ENCODE measurements around the gene KCNA2.
A peak's percentile ranks its signal among the peaks of the same experiment; 100 is the strongest.

The KCNA2 gene

GRCh38 chr1:110628323-110629105 lies 22.4 kb upstream of the KCNA2 start:
- DNase-seq (ENCODE audit: low read depth, low spot score): no peak

- DNase-seq (ENCODE audit: low read depth, low spot score): no peak
Measured at GRCh38 chr1:110627764-110628163, 21.6 kb upstream of the KCNA2 start.

GRCh38 chr1:110626889-110627288 lies 20.7 kb upstream of the KCNA2 start:
- DNase-seq (ENCODE audit: low read depth, low spot score): no peak

DNA sequence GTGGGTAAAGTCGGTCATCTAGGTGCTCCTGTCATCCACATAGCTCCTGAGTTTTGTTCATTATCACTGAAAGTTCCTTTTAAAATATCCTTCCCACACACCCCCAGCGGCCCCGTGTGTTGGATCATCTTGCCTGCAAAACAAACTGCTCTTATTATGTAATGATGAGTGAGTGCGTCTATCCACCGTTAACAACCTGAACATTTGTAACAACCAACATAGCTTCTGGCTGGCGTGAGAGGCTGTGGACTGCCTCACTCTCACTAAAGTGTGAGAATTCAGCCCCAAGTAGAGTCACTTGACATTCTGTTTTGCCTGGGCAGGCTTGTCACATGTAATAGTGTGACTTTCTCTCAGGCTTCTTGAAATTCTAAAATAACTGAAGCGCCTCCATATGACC lies 14.5 kb upstream of the KCNA2 start:
- DNase-seq (ENCODE audit: low read depth, low spot score): no peak

GRCh38 chr1:110620250-110620615 lies 14.1 kb upstream of the KCNA2 start:
- no peak for DNase-seq (ENCODE audit: low read depth, low spot score)

- DNase-seq (ENCODE audit: low read depth, low spot score): peak; percentile 80
Measured at GRCh38 chr1:110619412-110620249, 13.5 kb upstream of the KCNA2 start.

- no peak for DNase-seq (ENCODE audit: low read depth, low spot score)
Measured at GRCh38 chr1:110618668-110619067, 12.5 kb upstream of the KCNA2 start.

GRCh38 chr1:110617589-110617988 lies 11.4 kb upstream of the KCNA2 start:
- no peak for DNase-seq (ENCODE audit: low read depth, low spot score)

- DNase-seq (ENCODE audit: low read depth, low spot score): no peak
Measured at GRCh38 chr1:110617116-110617515, 11.0 kb upstream of the KCNA2 start.

DNA sequence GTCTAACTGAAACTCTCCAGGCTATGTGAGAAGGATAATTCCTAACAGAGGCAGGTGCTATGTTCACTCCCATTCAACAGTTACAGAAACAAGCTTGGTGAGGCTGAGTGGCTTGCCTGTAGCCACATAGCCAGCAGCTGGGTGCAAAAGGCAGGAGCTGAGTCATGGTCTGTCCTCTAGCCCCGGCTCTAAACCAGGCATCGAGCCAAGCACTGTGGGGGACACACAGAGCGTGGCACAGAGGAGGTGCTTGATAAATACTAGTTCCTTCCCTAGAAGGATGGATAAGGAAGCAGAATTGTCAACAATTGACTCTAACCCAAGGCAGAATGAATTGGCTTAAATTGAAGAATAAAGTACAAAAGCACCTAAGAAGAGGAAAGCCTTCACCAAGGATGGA lies 10.4 kb upstream of the KCNA2 start:
- DNase-seq (ENCODE audit: low read depth, low spot score): no peak

DNA sequence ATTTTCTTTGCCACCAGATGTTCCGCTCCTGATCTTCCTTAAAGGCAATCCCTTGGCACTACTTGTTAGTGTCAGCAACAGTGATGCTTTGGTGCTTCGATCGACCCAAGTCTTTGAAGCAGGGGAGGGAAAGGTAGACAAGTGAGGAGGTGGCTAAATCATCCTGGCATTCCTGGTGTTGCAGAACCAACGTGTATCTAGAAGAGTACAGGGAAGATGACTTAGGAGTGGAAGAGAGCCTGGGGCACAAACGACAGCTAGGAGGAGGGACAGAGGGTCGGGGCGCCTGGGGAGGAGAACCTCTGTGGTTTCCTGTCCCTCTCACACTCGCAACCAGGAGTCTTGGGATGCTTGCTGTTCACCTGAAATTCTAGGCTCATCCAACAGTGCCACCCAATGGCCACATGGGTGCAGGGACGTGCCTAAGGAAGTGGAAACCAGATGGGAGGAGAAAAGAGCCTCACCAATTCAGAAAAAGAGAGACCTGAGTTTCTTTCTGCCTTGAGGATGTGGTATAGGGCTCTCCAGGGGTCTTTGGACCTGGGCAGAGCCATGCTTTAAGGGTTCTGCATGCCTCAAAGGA lies 9.5 kb upstream of the KCNA2 start:
- no peak for DNase-seq (ENCODE audit: low read depth, low spot score)

DNA sequence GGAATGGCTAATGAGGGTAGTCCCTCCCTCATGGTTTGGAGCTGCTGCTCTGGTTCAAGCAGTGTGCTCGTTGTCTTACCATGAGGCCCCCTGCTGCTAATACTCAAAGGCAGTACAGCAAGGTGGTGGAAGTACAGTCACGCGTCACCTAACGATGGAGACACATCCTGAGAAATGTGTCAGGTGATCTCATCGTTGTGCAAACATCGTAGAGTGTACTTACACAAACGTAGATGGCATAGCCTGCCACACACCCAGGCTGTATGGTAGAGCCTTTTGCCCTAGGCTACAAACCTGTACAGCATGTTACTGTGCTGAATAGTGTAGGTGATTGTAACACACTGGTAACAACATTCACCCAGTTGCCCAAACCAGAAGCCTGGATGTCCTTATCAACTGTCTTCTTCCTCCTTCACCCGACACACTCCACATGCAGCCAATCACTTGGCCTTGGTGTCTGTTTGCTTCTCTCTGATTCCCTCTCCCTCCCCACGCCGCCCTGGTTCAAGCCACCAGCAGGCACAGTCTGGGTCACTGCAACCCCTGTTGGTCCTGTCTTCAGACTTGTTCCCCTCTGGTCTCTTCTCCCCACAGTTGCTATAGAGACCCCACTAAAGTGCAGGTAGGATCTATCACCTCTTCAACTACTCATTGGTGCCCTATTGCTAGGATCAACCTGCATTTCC lies 6.0 kb upstream of the KCNA2 start:
- no peak for DNase-seq (ENCODE audit: low read depth, low spot score)

GRCh38 chr1:110610696-110611286 lies 4.6 kb upstream of the KCNA2 start:
- DNase-seq (ENCODE audit: low read depth, low spot score): no peak

- DNase-seq (ENCODE audit: low read depth, low spot score): no peak
Measured at GRCh38 chr1:110610084-110610483, 3.9 kb upstream of the KCNA2 start.

DNA sequence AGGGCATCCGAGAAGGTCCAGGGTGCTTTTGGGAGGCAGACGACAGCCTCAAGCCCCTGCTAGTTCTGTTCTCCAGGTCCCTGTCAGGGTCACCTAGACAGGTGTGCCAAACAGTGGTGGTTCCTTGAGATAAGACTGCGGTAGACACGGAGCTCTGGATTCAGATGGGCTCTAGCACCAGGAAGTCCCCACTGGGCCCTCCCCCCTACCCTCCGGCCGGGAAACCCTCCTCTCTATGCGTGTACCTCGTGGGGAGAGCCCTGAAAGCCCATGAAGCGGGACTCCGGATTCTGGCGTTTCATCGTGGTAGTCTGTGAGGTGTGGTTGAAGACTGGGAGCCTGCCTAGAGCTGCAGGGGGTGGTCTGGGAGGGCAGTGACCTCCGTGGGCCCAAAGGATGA lies 2.1 kb upstream of the KCNA2 start:
- no peak for DNase-seq (ENCODE audit: low read depth, low spot score)

- no peak for DNase-seq (ENCODE audit: low read depth, low spot score)
Measured at GRCh38 chr1:110607536-110608230, 1.5 kb upstream of the KCNA2 start.

DNA sequence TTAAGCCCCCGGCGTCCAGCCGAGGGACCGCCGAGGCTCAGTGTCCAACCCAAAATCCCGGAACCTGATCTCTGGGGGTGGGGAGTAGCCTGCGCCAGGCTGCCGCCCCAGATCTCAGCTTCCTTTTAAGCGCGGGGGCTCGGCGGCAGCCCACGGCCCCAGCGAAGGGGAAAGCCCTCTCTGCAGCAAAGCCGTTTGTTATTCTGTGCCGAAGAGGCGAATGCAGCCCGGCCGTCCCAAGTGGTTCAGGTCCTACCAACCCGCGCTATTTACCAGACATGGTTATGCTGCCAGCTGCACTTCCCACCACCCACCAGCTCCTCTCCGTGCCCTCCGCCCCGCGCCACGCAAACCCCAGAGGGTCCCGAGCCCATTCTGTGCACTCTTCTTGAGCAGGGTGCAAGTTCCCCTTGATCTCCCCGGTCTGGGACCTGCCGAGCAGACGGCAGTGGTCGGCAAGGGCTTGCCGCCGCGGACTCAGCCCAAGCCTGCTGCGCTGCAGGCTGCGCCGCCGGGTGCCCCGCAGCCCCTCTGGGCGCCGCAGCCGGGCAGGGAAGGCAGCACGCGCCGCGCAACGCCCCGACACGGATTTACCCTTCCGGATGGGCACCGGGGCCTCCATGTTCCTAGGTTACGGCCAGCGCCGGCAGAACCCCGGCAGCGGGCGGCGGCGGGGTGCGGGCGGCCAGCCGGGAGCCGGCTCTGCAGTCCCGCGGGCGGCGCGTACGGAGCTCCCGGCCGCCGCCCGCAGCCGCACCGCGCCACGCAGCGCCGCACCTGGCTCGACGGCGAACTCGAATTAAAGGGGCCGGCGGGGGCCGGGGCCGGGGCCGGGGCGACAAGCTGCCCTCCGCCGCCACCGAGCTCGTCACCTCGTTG lies 738 bp upstream of the KCNA2 start:
- no peak for DNase-seq (ENCODE audit: low read depth, low spot score)

DNA sequence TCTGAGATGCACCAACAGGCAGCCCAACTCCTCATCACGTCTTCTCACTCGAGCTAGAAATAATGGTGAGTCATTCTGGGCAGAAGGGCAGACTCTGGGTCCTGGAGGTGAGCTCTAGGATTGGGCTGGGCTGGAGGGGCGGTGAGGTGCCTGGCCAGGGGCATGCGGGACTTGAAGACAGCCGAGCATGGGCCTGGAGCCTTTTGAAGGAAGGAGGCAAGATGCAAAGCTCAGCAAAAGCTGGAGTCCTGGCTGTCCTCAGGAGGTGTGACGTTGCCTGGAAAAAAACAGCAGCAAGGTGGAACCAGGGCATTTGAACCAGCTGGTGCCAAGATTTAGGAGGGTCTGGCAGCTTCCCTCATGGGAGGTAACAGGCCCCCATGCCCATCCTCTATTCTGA lies 712 bp downstream of the KCNA2 start:
- no peak for DNase-seq (ENCODE audit: low read depth, low spot score)

DNA sequence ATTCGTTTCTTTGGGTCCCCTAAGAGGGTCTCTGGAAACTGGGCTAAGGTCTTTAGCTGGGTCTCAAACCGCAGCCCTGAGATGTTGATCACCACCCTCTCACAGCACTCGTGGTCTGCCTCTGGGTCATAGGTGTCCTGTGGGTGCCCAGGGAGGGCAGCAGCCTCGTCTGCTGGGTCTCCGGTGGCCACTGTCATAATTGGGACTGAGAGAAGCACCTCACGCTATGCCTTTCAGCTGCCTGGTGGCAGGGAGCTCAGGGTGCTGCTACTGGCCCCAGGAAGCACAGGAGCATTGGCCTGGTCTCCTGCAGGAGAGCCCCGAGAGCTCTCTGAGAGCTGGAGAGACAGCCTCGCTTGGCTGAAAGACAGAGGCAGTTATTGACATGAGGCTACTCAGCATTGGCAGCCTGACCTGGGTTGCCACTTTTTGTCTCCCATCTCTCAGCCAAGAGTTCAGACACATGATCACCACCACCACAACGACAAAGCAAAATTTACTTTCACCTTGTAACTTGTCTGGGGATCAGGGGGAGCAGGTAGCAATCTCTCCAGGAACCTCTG lies 1.5 kb downstream of the KCNA2 start:
- no peak for DNase-seq (ENCODE audit: low read depth, low spot score)

DNA sequence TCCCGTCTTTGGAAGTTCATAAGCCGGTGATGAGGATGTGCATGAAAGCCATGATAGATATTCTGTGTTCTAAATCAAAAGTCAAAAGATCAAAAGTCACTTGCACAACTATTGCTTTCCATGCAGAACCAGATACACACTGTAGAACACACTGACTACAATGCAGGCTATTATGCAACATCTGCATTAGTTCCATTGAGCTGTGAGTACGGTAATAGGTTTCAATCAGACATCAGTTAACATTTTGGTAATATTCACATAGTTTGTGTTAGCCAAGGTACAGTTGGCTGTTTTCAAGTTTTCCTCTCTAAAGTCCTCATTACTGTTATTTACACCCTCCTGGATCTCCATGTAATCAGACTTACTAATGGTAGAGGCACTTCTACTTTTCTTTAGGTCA lies 3.1 kb downstream of the KCNA2 start:
- DNase-seq (ENCODE audit: low read depth, low spot score): no peak
